GM10847 (cell line): ENCODE measurements around the gene TOR4A.

ENCODE experiments used
- POLR2A ChIP-seq: IDR thresholded peaks from 2 replicates; pipeline ENCODE4 v1.6.1; 2011; ENCODE audit not compliant: insufficient read length; ENCODE audit errors: extremely low read depth

Gene TOR4A

DNA sequence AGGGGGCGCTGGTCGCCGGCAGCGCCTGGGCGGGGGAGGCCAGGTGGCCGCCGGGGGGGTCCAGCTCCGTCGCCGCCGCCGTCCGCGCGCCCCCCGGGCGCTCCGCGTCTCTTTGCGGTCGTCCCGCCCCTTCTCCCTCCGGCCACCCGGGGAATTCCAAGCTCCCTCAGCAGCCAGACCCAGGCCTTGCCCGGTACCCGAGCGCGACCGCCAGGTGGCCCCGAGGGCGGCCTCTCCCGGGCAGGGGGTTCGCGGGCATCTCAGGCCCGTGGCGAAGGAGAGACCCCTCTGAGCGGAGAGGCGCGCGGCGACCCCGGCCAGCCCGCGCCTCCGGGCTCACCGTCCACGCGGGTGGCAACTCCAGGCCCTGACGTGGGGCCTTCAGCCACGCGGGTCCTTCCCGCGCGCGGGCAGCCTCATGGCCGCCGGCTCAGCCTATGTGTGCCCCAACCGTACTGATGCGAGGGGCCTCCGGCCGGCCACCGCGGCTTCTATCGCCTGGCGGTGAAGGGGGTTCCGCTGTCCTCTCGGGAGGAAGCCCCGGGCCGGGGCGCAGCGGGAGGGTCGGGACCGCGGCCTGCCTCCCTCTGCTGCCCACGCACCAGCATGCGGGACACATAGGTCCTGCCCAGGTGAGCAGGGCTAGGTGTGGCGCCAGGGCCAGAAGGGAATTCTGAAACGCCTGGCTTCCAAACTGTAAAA is 25.1 kb downstream of the TOR4A start:
- TF ChIP-seq POLR2A, result no peak

DNA sequence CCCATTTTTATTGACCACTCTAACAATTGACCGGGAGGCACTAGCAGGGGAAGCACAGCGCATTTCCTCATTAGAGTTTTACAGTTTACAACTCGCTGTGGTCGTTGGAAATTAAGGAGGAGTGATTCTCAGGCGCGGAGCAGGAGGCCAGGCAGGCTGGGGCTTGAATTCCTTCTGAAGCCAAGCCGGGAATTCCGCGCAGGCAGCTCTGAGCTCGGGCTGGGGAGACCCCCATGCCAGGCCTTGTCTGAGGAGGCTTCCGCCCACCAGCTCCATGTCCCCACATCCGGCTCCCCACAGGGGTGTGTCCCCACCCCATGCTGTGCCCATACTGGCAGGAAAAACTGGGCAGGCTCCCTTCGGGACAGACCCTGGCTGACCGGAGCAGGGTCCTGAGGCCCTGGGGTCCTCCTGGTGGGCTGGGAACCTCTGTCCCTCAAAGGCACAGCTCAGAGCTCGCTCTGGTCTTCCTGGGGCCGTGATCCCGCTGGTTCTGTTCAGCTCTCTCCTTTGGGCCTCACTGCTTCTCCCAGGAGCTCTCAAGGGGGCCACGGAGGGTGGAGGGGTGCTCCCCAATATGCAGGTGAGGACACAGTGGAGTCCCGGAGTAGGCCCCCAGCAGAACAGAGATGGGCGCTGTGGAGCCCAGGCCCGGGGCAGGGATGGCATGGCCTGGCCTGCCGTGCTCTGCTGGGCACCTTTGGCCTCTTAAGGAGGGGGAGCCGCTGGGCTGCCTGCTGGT is 25.8 kb downstream of the TOR4A start:
- no peak for TF ChIP-seq POLR2A

DNA sequence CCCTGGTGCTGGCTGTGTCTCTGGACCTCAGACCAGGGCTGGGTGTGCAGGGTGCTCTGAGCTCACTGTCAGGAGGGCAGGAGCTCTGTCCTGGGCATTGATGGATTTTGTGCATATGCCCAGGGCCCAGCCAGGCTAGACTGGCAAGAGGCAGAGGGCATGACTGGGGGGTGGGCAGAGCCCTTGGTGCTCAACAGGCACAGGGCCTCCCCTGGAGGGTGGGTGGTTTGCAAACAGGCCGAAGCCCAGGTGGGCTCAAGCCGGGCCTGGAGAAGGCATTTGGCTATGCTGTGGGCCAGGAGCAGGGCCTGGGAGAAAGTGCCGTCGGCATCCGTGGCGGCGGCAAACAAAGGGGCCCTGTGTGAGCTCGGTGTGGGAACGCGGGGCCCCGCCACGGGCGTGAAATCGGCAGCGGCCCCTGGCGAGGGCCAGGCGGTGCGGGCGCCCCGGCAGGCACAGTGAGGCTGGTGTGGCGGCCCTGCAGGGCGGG is 26.4 kb downstream of the TOR4A start:
- TF ChIP-seq POLR2A, result no peak

DNA sequence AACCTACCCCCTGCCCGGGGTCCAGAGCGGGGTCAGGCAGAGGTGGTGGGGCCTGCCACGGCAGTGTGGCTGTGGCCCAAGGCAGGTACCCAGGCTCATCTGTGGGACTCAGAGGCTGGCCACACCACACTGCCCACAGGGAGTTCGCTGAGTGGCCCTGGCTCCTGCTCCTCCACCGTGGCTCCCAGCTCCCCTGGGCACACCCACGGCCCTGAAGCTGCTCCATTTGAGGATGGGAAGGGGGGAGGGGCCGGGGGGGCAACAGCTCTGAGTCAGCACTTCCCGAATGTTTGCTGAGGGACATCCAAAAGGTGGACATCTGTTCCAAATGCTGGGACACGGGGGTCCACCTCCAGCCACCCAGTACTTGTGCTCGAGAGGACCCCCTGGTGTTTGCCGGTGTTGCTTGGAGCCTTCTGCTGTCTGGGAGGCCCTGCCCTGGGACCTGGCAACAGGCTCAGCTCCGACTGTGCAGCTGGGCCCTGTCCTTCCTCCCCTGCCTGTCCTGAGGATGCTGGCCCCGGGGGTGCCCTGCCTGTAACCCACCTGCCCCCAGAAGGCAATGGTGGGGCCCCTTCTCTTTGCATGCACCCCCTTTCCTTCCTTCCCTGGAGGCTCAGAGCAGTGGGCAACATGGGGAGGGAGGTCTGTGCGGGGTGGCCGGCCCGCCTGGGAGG is 27.0 kb downstream of the TOR4A start:
- no peak for TF ChIP-seq POLR2A

DNA sequence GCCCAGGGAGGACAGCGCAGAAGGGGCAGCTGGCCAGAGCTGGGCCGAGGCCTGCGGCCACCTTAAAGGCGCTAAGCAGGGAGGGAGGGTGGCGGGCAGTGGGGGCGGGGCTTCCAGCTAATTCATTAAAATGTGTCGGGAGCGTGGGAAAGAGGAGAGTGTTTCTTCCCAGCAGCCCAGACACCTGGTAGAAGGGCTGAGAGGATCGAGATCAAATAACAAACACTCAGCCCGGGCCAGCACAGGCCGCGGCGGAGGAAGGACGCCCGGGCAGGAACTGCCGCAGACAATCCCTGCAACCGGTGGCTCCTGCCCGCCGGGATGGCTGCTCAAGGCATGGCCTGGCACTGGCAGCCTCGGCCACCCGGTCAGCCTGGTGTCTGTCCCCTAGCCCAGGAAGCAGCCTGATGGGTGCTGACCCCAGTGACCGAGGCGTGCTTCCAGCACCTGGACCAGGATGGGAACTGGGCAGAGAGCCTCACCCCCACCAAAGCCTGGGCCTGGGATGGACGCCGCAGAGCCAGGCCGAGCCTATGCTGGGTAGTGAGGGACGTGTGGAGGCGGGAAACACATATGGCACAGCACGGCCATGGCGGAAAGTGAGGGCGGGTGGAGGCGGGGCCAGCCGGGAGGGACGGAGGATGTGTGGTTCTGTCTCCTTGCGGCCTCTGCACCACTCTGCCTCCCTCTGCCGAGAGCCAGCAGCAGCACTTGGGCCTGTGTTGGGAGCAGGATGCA is 27.7 kb downstream of the TOR4A start:
- no peak for TF ChIP-seq POLR2A

DNA sequence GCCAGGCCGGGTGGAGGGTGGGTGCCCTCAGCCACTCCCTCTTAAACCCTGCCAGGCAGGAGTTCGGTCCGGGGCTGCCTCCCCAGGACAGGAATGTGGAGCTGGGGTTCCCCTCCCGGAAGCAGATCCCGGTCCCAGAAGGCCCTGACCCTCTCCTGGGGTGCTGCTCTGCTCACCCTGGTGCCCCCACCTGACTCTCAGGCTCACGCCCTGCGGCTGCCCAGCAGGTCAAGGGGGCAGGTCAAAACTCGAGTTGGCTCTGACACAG is 28.2 kb downstream of the TOR4A start:
- no peak for TF ChIP-seq POLR2A

DNA sequence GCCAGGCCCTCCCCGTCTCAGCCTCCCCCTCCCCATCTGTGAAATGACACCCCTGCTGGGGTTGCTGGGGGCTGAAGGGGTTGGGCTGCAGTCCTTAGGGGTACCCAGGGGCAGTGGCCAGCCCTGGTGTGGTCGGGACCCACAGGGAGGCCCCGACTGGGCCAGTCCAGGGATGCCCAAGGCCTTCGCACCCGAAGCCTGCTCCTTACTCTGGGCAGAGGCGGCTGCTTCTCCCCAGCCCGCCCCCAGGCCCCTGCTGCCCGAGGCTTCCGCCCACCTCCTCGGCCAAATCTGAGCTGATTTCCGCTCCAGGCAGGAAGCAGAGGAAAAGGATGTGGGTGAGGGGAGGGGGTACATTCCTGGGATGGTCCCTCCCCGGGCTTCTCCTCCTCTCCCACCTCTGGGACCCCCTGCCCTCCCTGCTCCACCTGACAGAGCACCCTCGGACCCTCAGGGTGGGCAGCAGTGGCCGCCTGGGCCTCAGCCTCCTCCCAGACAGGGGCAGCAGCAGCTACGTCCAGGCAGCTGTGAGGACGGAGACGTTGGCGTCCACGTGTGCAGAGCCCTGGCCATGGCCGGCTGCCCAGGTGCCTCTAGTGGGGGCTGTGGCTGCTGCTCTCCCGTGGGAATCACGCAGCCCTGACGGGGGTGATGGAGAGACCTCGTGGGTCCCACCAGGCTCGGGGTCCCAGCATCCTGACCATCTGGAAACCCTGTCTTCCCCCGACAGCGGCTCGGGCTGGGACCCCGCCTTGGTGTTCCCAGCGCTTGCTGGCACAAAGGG is 28.7 kb downstream of the TOR4A start:
- no peak for TF ChIP-seq POLR2A

DNA sequence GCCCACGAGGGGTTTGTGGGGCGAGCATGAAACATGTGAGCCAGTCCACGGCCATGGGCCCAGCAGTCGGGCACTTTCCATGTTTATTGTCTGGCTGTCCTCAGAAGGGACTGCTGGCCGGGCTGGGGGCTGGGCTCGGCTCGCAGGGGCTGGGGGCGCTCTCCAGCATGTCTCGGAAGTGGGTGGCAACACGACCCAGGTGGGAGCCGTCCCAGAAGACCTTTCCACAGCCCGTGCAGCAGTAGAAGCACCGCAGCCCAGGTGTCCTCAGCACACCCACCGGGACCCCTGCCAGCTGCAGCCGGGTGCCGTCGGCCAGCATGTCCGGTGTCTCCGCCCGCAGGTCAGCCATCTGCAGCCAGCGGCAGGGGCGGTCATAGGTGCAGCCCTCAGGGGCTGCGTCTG is 29.3 kb downstream of the TOR4A start:
- TF ChIP-seq POLR2A, result no peak

DNA sequence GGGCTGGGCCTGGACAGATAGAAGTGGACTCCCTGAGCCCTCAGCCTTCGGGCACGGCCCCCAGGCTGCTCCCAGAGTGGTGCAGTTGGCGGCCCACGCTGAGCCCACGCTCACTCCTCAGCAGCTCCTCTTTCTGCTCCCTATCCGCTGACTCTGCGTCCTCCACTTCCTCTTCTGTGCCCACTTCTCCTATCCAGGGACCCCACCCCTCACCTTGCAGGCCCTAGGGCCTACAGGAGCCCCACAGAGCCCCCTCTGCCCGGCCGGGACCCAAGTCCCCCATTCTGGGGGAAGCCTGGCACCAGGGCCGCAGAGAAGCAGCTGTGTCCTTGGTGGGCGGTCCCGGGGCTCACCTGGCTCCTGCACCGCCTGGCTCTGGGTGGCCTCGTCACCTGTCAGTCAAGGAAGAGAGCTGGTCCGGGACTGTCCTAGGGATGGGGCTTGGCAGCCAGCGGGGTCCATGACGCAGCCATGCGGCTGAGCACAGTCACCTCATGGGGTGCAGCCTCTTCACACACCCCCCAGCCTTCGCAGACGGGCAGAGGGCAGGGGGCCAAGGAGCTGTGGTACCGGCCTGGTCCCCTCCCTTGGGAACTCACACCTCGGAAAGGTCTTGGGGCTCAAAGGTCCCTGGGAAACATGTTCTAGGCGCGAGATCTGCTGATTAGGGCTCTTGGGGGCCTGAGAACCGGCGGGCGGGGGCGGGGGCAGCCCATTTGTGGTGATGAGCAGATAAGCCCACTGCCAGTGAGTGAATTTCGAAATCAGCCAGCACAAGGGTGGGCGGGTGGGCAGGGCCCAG is 29.9 kb downstream of the TOR4A start:
- no peak for TF ChIP-seq POLR2A

DNA sequence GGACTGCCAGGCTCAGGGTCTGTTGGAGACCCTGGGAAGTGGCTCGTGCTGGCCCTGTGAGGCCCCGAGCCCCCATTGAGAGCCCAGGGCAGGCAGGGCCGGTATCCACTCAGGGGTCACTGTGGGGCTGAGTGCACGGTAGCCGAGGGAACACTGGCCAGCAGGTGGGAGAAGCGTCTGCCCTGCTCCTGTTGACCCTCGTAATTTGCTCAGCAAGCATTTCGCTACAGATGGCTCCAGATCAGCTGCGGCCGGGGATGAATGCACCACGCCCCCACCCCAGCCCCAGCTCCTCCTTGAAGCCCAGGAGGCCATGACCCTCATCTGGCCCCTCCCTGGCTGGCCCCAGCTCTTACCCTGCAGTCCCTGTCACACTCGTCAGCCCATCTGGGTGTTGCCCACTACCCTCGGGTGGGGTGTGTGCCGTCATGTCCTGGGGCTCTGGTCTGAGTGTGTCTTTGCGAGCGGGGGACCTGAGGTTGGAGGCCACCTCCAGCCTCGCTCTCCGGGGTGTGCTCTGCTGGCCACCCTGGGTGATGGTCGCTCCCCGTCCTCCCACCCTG is 30.6 kb downstream of the TOR4A start:
- no peak for TF ChIP-seq POLR2A

DNA sequence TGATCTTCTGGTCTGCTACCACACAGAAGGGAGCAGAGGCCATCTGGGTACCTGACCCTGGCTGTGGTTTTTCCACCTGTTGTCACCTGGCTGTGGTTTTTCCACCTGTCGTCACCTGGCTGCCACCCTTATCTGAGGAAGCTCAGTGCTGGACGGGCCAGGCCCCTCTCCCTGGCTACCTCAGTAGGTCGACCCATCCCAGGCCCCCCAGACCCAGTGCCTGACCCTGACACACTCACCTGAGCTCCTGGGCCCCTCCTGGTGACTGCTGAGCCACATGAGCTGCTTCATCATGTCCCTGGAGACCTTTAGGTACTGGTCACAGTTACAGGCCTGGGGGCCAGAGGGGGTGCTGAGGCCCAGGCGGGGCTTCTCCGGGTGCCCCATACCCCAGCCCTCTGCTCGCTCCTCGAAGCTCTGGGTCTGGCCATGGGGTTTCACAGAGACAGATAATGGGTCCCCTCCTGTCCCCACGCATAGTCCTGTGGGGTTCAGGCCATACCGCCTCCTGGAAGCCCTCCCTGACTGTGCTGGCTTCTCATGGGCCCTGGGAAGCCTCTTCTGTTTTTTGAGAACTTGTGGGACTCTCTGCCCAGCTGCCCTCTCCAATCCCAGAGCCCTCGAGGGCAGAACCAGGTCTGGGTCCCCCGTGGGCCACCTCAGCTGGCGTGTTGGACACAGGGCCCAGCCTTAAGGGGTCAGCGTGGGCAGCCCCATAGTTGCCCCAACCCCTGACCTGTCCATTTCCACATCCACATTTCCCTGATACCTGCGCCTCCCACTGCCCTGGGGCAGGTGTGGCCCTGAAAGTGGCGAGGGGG is 32.1 kb downstream of the TOR4A start:
- TF ChIP-seq POLR2A, result no peak

DNA sequence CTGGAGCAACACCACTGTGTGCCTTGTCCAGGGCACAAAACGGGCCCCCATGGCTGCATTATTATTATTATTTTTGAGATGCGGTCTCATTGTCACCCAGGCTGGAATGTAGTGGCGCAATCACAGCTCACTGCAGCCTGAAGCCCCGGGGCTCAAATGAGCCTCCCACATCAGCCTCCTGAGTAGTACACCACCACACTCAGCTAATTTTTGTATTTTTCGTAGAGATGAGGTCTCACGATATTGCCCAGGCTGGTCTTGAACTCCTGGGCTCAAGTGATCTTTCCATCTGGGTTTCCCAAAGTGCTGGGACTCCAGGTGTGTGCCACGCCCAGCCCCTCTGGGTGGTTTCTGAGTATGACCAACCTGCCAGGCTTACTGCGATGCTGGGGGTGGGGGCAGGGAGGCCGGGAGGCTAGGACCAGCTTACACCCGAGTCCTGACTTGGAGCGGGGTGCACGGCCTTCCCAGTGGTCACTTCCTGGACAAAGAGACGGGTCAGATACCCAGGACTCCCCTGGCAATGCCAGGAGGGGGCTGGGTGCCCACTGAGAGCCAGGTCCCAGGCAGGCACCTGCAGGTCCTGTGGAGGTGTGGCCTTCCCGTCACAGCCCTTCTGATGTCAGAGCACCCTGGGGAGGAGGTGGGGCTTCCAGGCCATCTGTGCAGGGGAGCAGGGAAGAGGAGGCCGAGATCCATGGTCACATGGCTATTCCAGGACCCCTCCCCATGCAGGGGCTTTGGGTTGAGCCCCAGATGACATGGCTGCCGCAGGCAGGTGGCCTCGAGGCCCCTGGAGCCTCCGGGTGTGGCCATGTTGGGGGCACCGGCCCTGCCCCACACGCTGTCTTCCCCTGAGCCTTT is 32.9 kb downstream of the TOR4A start:
- no peak for TF ChIP-seq POLR2A
